HG03457 (cell line): ENCODE measurements around the gene APEH.

ENCODE experiments used
- ATAC-seq: cut with Tn5 transposase; IDR thresholded peaks from one replicate; pipeline ENCODE4 v1.9.1; 2021; ENCODE audit warnings: moderate number of reproducible peaks; ENCODE audit not compliant: unreplicated experiment

The APEH gene

GRCh38 chr3:49673715-49674496, at the start of gene APEH:
Gene APEH, plus strand, starts transcription at chr3:49674351. Its CDS starts 51 bp downstream, at chr3:49674402.
- peak; percentile 53 for ATAC-seq

- ATAC-seq: no peak
Observed at GRCh38 chr3:49625071-49625470, 49.1 kb upstream of the APEH start.

GRCh38 chr3:49626101-49626581, 48.0 kb upstream of the APEH start:
- no peak for ATAC-seq

GRCh38 chr3:49626796-49627195, 47.4 kb upstream of the APEH start:
- no peak for ATAC-seq

GRCh38 chr3:49627634-49628033, 46.5 kb upstream of the APEH start:
- ATAC-seq: no peak

GRCh38 chr3:49628249-49628648, 45.9 kb upstream of the APEH start:
- ATAC-seq: no peak

GRCh38 chr3:49629451-49629850, 44.7 kb upstream of the APEH start:
- ATAC-seq: no peak

GRCh38 chr3:49629866-49630265, 44.3 kb upstream of the APEH start:
- ATAC-seq: no peak

GRCh38 chr3:49630784-49631183, 43.4 kb upstream of the APEH start:
- no peak for ATAC-seq

GRCh38 chr3:49634736-49635135, 39.4 kb upstream of the APEH start:
- no peak for ATAC-seq

GRCh38 chr3:49636883-49637609, 37.1 kb upstream of the APEH start:
- no peak for ATAC-seq

- ATAC-seq: no peak
Observed at GRCh38 chr3:49638445-49638844, 35.7 kb upstream of the APEH start.

- ATAC-seq: no peak
Observed at GRCh38 chr3:49639551-49639950, 34.6 kb upstream of the APEH start.

- ATAC-seq: no peak
Observed at GRCh38 chr3:49641292-49641691, 32.9 kb upstream of the APEH start.

- no peak for ATAC-seq
Observed at GRCh38 chr3:49641921-49642707, 32.0 kb upstream of the APEH start.

GRCh38 chr3:49642708-49643145, 31.4 kb upstream of the APEH start:
- ATAC-seq: no peak

- ATAC-seq: no peak
Observed at GRCh38 chr3:49644684-49645083, 29.5 kb upstream of the APEH start.

GRCh38 chr3:49646236-49646635, 27.9 kb upstream of the APEH start:
- ATAC-seq: no peak

- no peak for ATAC-seq
Observed at GRCh38 chr3:49647741-49648140, 26.4 kb upstream of the APEH start.

- ATAC-seq: no peak
Observed at GRCh38 chr3:49648354-49649019, 25.7 kb upstream of the APEH start.

GRCh38 chr3:49649576-49649975, 24.6 kb upstream of the APEH start:
- no peak for ATAC-seq
